H9 (cell line): ENCODE measurements around the gene SMG7. TPM values are rescaled to one million over a fixed set of nuclear protein-coding genes. Genes with fewer than 3 reads are reported as not detected.

Source experiments
- DNase-seq: peaks from one replicate; pipeline ENCODE4 v3.0.0-alpha.2; 2017
- H2AFZ ChIP-seq: one replicate; pipeline ENCODE4 v1.6.1; 2013; ENCODE audit warnings: mild to moderate bottlenecking, low read length, control low read depth, moderate library complexity
- H2AK5ac ChIP-seq: 2 replicates; pipeline ENCODE4 v1.6.1; 2013; ENCODE audit warnings: low read length, control low read depth, mixed read lengths; ENCODE audit not compliant: insufficient read length
- H2BK120ac ChIP-seq: one replicate; pipeline ENCODE4 v1.6.1; 2013; ENCODE audit warnings: low read depth, mild to moderate bottlenecking, low read length, control low read depth, inconsistent platforms; ENCODE audit not compliant: poor library complexity, severe bottlenecking
- H2BK12ac ChIP-seq: 2 replicates; pipeline ENCODE4 v1.6.1; 2013; ENCODE audit warnings: low read length, control low read depth, mixed read lengths, low read depth; ENCODE audit not compliant: insufficient read length
- H2BK15ac ChIP-seq: 2 replicates; pipeline ENCODE4 v1.6.1; 2013; ENCODE audit warnings: low read depth, low read length, control low read depth
- H2BK20ac ChIP-seq: one replicate; pipeline ENCODE4 v1.6.1; 2013; ENCODE audit warnings: low read depth, mild to moderate bottlenecking, low read length, control low read depth, inconsistent platforms; ENCODE audit not compliant: poor library complexity, severe bottlenecking
- H2BK5ac ChIP-seq: 2 replicates; pipeline ENCODE4 v1.6.1; 2013; ENCODE audit warnings: low read length, control low read depth, mixed read lengths; ENCODE audit not compliant: insufficient read length
- H3K14ac ChIP-seq: 2 replicates; pipeline ENCODE4 v1.6.1; 2013; ENCODE audit warnings: low read length, control low read depth; ENCODE audit not compliant: insufficient read depth
- H3K18ac ChIP-seq: 2 replicates; pipeline ENCODE4 v1.6.1; 2013; ENCODE audit warnings: low read depth, mild to moderate bottlenecking, mixed read lengths, low read length, control low read depth; ENCODE audit not compliant: insufficient read length
- H3K23ac ChIP-seq: 2 replicates; pipeline ENCODE4 v1.6.1; 2013; ENCODE audit warnings: low read length, control low read depth, mixed read lengths, low read depth; ENCODE audit not compliant: insufficient read length
- H3K23me2 ChIP-seq: 2 replicates; pipeline ENCODE4 v1.6.1; 2013; ENCODE audit warnings: low read depth, mild to moderate bottlenecking, mixed read lengths, low read length, control low read depth; ENCODE audit not compliant: insufficient read length, poor library complexity, severe bottlenecking
- H3K27ac ChIP-seq: 2 replicates; pipeline ENCODE4 v1.5.1; 2013; ENCODE audit warnings: low read length, control low read depth, mixed read lengths, low read depth; ENCODE audit not compliant: insufficient read length
- H3K27me3 ChIP-seq: 2 replicates; pipeline ENCODE4 v1.6.1; 2013; ENCODE audit warnings: low read length, control low read depth, inconsistent platforms; ENCODE audit not compliant: insufficient read depth
- H3K4ac ChIP-seq: 2 replicates; pipeline ENCODE4 v1.6.1; 2013; ENCODE audit warnings: low read depth, mild to moderate bottlenecking, control low read depth, inconsistent platforms, low read length, moderate library complexity
- H3K4me1 ChIP-seq: 2 replicates; pipeline ENCODE4 v1.6.1; 2013; ENCODE audit warnings: low read length, control low read depth, inconsistent platforms; ENCODE audit not compliant: insufficient read depth
- H3K4me2 ChIP-seq: 2 replicates; pipeline ENCODE4 v1.6.1; 2013; ENCODE audit warnings: low read length, control low read depth, mixed read lengths; ENCODE audit not compliant: insufficient read length, insufficient read depth
- H3K56ac ChIP-seq: 2 replicates; pipeline ENCODE4 v1.6.1; 2013; ENCODE audit warnings: low read depth, mild to moderate bottlenecking, mixed read lengths, low read length, control low read depth; ENCODE audit not compliant: insufficient read length
- H3K79me1 ChIP-seq: 2 replicates; pipeline ENCODE4 v1.6.1; 2013; ENCODE audit warnings: low read depth, mild to moderate bottlenecking, moderate library complexity, low read length, control low read depth, inconsistent platforms; ENCODE audit not compliant: insufficient read depth, poor library complexity, severe bottlenecking
- H3K79me2 ChIP-seq: 2 replicates; pipeline ENCODE4 v1.6.1; 2013; ENCODE audit warnings: low read length, control low read depth, inconsistent platforms; ENCODE audit not compliant: insufficient read depth
- H3K9ac ChIP-seq: 2 replicates; pipeline ENCODE4 v1.6.1; 2013; ENCODE audit warnings: low read length, control low read depth, mixed read lengths; ENCODE audit not compliant: insufficient read length; ENCODE audit errors: extremely low read depth
- H3K9me3 ChIP-seq: one replicate; pipeline ENCODE4 v1.6.1; 2013; ENCODE audit warnings: low read depth, low read length, inconsistent platforms; ENCODE audit not compliant: control insufficient read depth
- H3T11ph ChIP-seq: one replicate; pipeline ENCODE4 v1.6.1; 2013; ENCODE audit warnings: mild to moderate bottlenecking, low read length, control low read depth, inconsistent platforms
- H4K20me1 ChIP-seq: one replicate; pipeline ENCODE4 v1.6.1; 2013; ENCODE audit not compliant: control insufficient read depth, insufficient read length, insufficient read depth
- H4K5ac ChIP-seq: 2 replicates; pipeline ENCODE4 v1.6.1; 2013; ENCODE audit warnings: low read depth, mild to moderate bottlenecking, mixed read lengths, low read length, control low read depth; ENCODE audit not compliant: insufficient read length
- H4K8ac ChIP-seq: replicated peaks from 2 replicates; pipeline ENCODE4 v1.6.1; 2013; ENCODE audit warnings: low read length, control low read depth, mixed read lengths, low read depth; ENCODE audit not compliant: insufficient read length
- H4K91ac ChIP-seq: 2 replicates; pipeline ENCODE4 v1.6.1; 2013; ENCODE audit warnings: low read depth, mild to moderate bottlenecking, moderate library complexity, mixed read lengths, low read length, control low read depth; ENCODE audit not compliant: insufficient read length
- H3K27ac Mint-ChIP-seq, 3 experiments: 2 replicates in 2 of 3; 3 replicates in 1 of 3; pipeline ENCODE4 v1.8.0; 2020 to 2021; ENCODE audit warnings: mixed read lengths in 3 of 3, mild to moderate bottlenecking in 1 of 3, moderate library complexity in 1 of 3
- H3K27me3 Mint-ChIP-seq: 2 replicates; pipeline ENCODE4 v1.8.0; 2021; ENCODE audit warnings: low read depth, mild to moderate bottlenecking, moderate library complexity, mixed read lengths
- H3K36me3 Mint-ChIP-seq, 3 experiments: 2 replicates in 2 of 3; 3 replicates in 1 of 3; pipeline ENCODE4 v1.8.0; 2020 to 2021; ENCODE audit warnings: low read depth in 3 of 3, mixed read lengths in 3 of 3; ENCODE audit not compliant: insufficient read depth in 1 of 3
- H3K4me1 Mint-ChIP-seq, 2 experiments: 2 replicates each; pipeline ENCODE4 v1.8.0; 2020; ENCODE audit warnings: mixed read lengths in 2 of 2
- H3K4me3 Mint-ChIP-seq, 2 experiments: 2 replicates in 1 of 2; 3 replicates in 1 of 2; pipeline ENCODE4 v1.8.0; 2020 to 2021; ENCODE audit warnings: mild to moderate bottlenecking in 2 of 2, mixed read lengths in 2 of 2, moderate library complexity in 1 of 2
- H3K9me3 Mint-ChIP-seq, 2 experiments: 2 replicates in 1 of 2; 3 replicates in 1 of 2; pipeline ENCODE4 v1.8.0; 2020; ENCODE audit warnings: mild to moderate bottlenecking in 2 of 2, mixed read lengths in 2 of 2, moderate library complexity in 1 of 2
- WGBS: extraction: QIAGEN DNeasy Blood & Tissue Kit; methylation state at CpG from one replicate; pipeline ENCODE4 v1.1.7; 2013; ENCODE audit warnings: missing lambda C conversion rate, low lambda C conversion rate, mixed read lengths; ENCODE audit not compliant: insufficient read length; ENCODE audit errors: extremely low coverage; 5-methylcytosine and 5-hydroxymethylcytosine counted together
- total RNA-seq: library from RNA; stranded (reverse); gene quantifications from 2 replicates; pipeline ENCODE4 v1.2.1, GENCODE V29; 2021
- TF ChIP-seq, protein P1 (sequence below): fragments of 200-600 bp; sonication (generic); conservative IDR thresholded peaks from 3 replicates; pipeline ENCODE4 v1.8.0; 2021; ENCODE audit warnings: antibody characterized with exemption, mild to moderate bottlenecking

The SMG7 gene
- total RNA-seq, 1 experiment from 2014 or later: 77.0 TPM

GRCh38 chr1:183480971-183481441 lies 8.7 kb downstream of the SMG7 start:
- Histone ChIP-seq H3K56ac (no peak overlapping the region), H3K27ac (no peak overlapping the region), H3K27me3 (no peaks in the 10 kb centered on the region), H3K4ac (no peak overlapping the region), H3K23ac (no peak overlapping the region), H3K79me1 (no peaks in the 10 kb centered on the region), H2BK20ac (no peak overlapping the region), H4K8ac (no peak overlapping the region), H3K14ac (no peak overlapping the region), H2BK5ac (no peak overlapping the region), H2BK15ac (no peak overlapping the region), H3T11ph (no peak overlapping the region), H4K20me1 (no peaks in the 10 kb centered on the region), H3K18ac (no peak overlapping the region), H4K5ac (no peak overlapping the region), H3K23me2 (no peaks in the 10 kb centered on the region), H3K9ac (no peak overlapping the region), H3K4me1 (peaks cover 7% of the 10 kb centered on the region), H3K9me3 (no peaks in the 10 kb centered on the region), H2BK120ac (no peak overlapping the region), H2AFZ (no peak overlapping the region), H3K4me2 (no peak overlapping the region), H2AK5ac (no peak overlapping the region), H4K91ac (no peak overlapping the region), H2BK12ac (no peak overlapping the region), H3K79me2 (peaks cover 32% of the 10 kb centered on the region; the same call in 1 of the 2 replicates)
- WGBS: no CpG with 5 or more reads among the region's 1 CpG
- H3K4me3 Mint-ChIP-seq: no peak overlapping the region
- peaks cover 46 to 56% of the 10 kb centered on the region in 2 experiments for H3K4me1 Mint-ChIP-seq
- DNase-seq: no peak
- no peaks in the 10 kb centered on the region for H3K9me3 Mint-ChIP-seq
- H3K27ac Mint-ChIP-seq: peak overlapping the region in 2 of 3 experiments; percentile 7 to 12; a peak in 4 of 7 replicates
- no peaks in the 10 kb centered on the region for H3K27me3 Mint-ChIP-seq
- TF ChIP-seq, protein P1, sequence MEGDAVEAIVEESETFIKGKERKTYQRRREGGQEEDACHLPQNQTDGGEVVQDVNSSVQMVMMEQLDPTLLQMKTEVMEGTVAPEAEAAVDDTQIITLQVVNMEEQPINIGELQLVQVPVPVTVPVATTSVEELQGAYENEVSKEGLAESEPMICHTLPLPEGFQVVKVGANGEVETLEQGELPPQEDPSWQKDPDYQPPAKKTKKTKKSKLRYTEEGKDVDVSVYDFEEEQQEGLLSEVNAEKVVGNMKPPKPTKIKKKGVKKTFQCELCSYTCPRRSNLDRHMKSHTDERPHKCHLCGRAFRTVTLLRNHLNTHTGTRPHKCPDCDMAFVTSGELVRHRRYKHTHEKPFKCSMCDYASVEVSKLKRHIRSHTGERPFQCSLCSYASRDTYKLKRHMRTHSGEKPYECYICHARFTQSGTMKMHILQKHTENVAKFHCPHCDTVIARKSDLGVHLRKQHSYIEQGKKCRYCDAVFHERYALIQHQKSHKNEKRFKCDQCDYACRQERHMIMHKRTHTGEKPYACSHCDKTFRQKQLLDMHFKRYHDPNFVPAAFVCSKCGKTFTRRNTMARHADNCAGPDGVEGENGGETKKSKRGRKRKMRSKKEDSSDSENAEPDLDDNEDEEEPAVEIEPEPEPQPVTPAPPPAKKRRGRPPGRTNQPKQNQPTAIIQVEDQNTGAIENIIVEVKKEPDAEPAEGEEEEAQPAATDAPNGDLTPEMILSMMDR: no peak
- H3K36me3 Mint-ChIP-seq: no peaks in the 10 kb centered on the region; a peak in 1 of 7 replicates
